Limb (tissue), 2 donors: ENCODE results near the gene PRUNE2.
A peak's percentile ranks its signal among the peaks of the same experiment; 100 is the strongest.
"Not testable (repeated sequence)": the region's sequence is repeated elsewhere in the genome, so short reads cannot be mapped to it uniquely, and the experiment has no call there.

Experiments used
- DNase-seq, 2 donors: peaks; one replicate each; pipeline ENCODE4 v3.0.0-alpha.2; 2016; ENCODE audit errors: extremely low spot score in 2 of 2

PRUNE2 gene

DNA sequence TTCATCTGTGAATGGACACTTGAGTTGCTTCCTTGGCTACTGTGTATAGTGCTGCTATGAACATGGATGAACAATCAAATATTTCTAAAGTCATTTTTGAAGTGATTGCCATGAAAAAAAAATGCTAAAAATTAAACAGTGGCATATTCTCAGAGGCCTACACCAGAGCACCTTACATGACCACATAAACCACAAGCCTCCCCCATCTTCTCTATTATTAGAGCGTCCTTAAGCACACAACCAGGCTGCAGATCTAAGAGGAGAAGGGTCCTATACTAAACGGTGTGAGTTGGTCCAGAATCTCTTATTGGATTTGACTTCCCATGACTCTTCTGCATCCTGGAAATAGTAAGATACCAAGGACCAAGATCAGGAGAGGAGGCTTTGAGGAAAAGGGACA is 107.4 kb downstream of the PRUNE2 start:
- DNase-seq: no peak

DNA sequence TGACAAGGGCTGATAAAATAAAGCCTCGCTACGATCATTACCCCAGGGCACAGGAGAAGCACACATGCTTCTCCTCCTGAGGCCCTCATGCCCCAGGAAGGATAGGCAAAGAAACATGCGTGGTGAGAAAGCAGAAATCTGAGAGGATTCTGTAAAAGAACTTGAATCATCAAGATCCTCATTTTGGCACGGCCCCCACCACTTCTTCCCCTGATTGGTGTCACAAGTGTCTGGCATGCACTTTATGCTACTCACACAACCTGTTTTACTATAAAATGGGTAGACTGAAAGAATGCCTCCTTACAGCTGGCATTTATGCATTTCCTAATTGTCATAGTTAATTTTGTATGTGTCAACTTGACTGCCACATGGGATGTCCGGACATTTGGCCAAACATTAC is 109.6 kb downstream of the PRUNE2 start:
- no peak for DNase-seq

- DNase-seq: no peak
These were observed 112.0 kb downstream of the PRUNE2 start for GRCh38 chr9:76793784-76794431.

GRCh38 chr9:76789840-76790239 is 116.1 kb downstream of the PRUNE2 start:
- DNase-seq: no peak

- no peak for DNase-seq
These were observed 118.2 kb downstream of the PRUNE2 start for GRCh38 chr9:76787677-76788076.

- no peak for DNase-seq
These were observed 120.4 kb downstream of the PRUNE2 start for GRCh38 chr9:76785501-76785900.

DNA sequence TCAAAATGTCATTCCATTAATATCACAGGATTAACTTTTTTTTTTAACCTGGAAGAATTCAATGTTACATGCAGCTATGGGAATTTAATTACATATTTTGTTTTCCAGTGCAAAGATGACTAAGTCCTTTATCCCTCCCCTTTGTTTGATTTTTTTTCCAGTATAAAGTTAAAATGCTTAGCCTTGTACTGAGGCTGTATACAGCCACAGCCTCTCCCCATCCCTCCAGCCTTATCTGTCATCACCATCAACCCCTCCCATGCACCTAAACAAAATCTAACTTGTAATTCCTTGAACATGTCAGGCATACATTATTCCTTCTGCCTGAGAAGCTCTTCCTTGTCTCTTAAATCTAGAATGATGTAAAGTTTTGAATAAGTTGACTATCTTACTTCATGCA is 121.0 kb downstream of the PRUNE2 start:
- no peak for DNase-seq

- DNase-seq: peak in 1 of 2 donors; percentile 40
These were observed 133.0 kb downstream of the PRUNE2 start for GRCh38 chr9:76772686-76773445.

DNA sequence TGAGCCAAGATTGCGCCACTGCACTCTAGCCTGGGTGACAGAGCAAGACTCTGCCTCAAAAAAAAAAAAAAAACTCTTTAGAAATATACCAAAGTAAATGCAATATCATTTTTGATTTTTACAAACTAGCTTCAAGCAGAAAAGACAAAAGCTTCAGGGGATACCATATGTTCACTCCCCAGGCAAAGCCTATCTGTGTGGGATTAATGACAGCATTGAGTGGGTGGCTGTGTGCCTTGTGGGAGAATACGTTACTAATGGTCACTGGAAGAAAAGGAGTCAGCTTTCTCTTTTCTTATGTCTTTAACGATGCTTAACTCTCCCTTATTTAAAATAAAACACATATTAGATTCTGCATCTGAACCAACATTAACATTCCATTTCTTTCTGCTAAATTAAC is 139.8 kb downstream of the PRUNE2 start:
- no peak for DNase-seq

DNA sequence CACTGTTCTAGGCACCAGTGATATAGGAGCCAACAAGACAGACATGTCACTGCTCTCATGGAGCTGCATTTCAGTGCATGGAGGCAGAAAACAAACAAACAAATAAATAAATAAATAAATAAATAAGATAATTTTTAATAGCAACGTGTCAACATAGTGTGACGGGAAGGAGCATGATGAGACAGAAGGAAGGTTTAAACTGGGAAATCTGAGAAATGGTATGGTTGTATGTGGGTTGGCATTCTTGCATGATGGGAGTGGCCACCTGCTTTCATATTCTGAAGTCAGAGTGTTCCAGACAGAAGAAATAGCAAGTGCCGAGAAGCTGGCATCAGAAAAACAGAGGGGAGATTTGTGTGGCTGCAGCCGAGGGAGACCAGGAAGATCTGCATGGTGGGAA is 141.8 kb downstream of the PRUNE2 start, which contains the start of gene PCA3:
TSS of gene PCA3 (plus strand) at position 301 of the 400 bp plus-strand sequence.
- DNase-seq: no peak

DNA sequence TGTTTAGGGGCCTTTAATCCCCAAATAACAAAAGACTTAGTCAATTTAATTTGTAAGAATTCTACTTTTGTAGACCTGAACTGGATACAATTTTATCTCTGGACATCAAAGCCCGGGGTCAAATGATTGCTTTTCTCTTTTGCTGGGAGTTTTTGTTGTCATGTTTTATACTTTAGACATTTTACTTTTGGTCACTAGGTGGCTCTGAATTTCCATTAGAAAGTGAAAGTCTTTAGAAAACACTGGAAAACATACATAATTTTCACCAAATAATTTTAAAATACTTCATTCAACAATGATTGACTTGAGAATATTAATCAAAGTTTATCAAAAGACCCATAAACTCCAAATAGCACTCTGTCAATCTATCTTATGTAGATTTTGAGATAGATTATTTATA is 144.5 kb downstream of the PRUNE2 start:
- DNase-seq: peak in 1 of 2 donors; percentile 11

- DNase-seq: no peak
These were observed 146.2 kb downstream of the PRUNE2 start for GRCh38 chr9:76759732-76760131.

DNA sequence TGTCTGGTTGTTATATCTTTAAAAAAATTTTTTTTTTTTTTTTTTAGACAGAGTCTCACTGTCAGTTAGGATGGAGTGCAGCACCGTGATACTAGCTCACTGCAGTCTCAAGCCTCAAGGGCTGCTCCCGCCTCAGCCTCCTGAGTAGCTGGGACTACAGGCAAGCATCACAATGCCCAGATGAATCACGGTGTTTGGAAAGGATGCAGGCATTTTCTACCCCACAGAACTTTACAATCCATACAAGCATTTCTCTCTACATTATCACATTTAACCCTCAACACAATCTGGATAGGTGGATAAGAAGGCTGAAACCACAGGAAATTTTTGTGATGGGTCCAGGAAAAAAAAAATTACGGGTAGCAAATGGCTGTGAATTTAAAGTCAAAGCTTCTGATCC is 147.4 kb downstream of the PRUNE2 start:
- no peak for DNase-seq

DNA sequence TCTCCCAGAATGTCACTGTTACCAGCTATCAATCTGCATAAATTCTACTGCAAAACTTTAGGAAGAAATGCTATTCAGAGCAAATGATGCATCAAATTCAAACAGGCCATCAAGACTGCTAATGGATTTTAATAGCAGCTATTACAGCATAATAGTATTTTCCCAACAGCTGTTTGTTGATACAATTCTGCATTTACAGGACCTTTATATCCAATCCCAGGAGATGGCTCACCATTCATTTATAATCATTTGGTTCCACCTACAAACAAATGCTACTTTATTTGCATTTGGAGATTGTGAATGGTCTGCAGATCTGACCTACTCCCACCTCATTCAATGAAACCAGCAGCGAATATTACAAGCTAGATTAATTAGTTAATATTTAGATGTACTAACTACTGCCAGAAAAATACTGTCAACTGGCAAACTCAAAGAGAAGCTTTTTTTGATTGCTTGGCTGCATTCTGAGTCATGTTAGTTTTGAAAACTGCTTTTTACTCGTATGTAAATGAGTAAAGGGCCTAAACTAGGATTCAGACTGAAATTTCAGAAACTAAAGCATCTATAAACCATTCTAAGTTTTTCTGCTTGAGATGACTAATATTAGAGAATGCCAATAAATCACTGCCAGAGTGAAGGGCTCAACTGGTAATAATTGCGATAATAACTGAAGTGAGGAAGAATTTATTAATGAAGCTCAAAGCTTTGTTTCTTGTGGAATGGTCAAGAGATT is 148.8 kb downstream of the PRUNE2 start:
- DNase-seq: no peak

- DNase-seq: peak; percentile 8 to 35
These were observed 149.7 kb downstream of the PRUNE2 start for GRCh38 chr9:76756268-76756640.

GRCh38 chr9:76751001-76751400 is 154.9 kb downstream of the PRUNE2 start:
- DNase-seq: peak in 1 of 2 donors; percentile 57

DNA sequence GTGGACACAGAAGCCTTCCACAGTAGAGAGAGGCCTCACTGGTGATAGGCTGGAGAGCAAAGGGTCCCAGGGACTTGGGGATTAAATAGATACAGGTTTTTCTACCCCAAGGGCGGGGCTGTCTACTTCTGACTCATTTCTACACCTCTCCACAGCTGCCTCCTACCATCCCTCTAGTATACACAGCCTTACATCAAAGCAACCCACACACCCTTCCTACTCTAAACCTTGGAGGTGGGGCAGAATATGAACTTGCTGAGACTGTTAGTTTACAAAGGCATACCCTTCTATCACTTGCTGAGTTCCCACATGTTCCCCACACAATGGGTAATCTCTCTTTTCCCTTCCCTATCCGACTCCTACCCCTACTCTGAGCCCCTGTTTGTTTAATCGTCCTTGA is 161.6 kb downstream of the PRUNE2 start:
- no peak for DNase-seq

GRCh38 chr9:76743931-76744330 is 162.0 kb downstream of the PRUNE2 start:
- no peak for DNase-seq

DNA sequence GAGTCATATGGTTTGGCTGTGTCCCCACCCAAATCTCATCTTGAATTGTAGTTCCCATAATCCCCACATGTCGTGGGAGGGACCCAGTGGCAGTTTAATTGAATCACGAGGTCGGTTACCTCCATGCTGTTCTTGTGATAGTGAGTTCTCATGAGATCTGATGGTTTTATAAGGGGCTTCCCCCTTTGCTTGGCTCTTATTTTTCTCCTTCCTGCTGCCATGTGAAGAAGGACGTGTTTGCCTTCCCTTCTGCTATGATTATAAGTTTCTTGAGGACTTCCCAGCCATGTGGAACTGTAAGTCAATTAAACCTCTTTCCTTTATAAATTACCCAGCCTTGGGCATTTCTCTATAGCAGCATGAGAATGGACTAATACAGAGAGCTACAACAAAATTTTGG is 163.0 kb downstream of the PRUNE2 start:
- not testable (repeated sequence) for DNase-seq

DNA sequence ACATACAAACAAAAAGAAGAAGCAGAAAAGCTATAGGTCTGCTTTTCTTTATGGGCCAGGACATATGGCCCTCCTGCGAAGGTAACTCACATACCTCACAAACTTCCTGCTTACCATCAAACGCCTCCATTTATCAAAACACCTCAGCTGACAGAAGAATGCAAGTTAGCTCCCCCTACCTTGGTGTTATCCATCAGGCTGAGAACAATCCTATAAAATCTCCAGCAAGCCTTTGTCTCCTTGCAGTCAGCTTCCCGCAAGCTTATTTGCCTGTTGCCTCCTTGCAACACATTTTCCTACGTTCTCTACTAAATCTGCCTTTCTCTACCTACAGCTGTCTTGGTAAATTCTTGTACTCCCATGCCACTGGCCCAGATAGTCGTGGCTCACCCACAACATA is 164.4 kb downstream of the PRUNE2 start:
- DNase-seq: no peak

GRCh38 chr9:76738402-76738801 is 167.5 kb downstream of the PRUNE2 start:
- DNase-seq: no peak

DNA sequence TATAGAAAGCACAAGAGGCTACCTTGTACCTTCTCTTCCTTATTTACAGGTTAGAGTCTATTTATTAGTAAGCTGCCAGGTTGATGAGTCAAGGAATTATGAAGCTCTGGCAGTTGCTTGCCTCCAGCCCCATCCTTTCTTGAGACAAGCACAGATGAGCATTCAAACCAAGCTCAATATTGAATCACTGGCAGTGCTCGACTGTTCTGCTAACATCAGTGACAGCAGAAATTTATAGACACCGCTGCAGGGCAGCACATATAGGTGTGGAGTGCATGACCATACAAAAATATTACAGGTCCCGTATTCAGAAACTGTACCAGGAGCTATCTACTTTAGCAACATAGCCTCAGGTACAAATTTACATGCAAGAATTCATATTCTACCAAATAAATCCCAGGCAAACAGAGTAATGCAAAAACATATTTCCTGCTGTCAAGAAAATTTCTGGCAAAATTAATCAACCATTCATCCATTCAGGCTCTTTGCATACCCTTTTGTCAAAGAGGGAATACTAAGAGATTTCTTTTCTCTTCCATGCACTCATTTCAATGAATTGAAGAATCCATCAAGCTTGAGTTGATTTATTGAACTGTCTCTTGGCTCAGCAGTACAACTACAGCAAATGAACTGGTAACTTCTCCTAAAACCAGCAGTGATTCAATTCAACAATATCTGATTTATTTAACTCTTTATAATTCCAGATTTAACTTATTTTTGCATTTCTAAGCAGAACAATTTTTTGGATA is 168.6 kb downstream of the PRUNE2 start:
- no peak for DNase-seq
